Stimulated activated CD8-positive, alpha-beta memory T cell treated with anti-CD3 and anti-CD28 coated beads, Interleukin-4, amount 100 ng/mL, for 1 hour (primary cell): ENCODE measurements around the gene ERC2.

ENCODE experiments used
- DNase-seq, 2 donors: peaks; one replicate each; pipeline ENCODE4 v3.0.0-alpha.2; 2020; ENCODE audit warnings: low read depth in 2 of 2, low spot score in 1 of 2

The ERC2 gene

GRCh38 chr3:56369914-56370313, 98.4 kb downstream of the ERC2 start:
- no peak for DNase-seq

GRCh38 chr3:56368846-56369245, 99.4 kb downstream of the ERC2 start:
- no peak for DNase-seq

GRCh38 chr3:56366641-56367162, 101.6 kb downstream of the ERC2 start:
- no peak for DNase-seq

GRCh38 chr3:56365905-56366640, 102.2 kb downstream of the ERC2 start:
- no peak for DNase-seq

- DNase-seq = no peak
These were observed 103.6 kb downstream of the ERC2 start for GRCh38 chr3:56364665-56365064.

GRCh38 chr3:56363720-56364119, 104.5 kb downstream of the ERC2 start:
- no peak for DNase-seq

GRCh38 chr3:56361731-56362130, 106.5 kb downstream of the ERC2 start:
- no peak for DNase-seq

GRCh38 chr3:56357266-56357665, 111.0 kb downstream of the ERC2 start:
- no peak for DNase-seq

- DNase-seq = no peak
These were observed 111.5 kb downstream of the ERC2 start for GRCh38 chr3:56356808-56357207.

GRCh38 chr3:56355570-56356185, 112.6 kb downstream of the ERC2 start:
- DNase-seq = no peak

GRCh38 chr3:56351537-56351936, 116.7 kb downstream of the ERC2 start:
- no peak for DNase-seq

GRCh38 chr3:56347219-56347871, 120.9 kb downstream of the ERC2 start:
- no peak for DNase-seq

- no peak for DNase-seq
These were observed 125.8 kb downstream of the ERC2 start for GRCh38 chr3:56342475-56342874.

- no peak for DNase-seq
These were observed 128.6 kb downstream of the ERC2 start for GRCh38 chr3:56339671-56340070.

GRCh38 chr3:56339244-56339643, 129.0 kb downstream of the ERC2 start:
- DNase-seq = no peak

GRCh38 chr3:56336023-56336422, 132.2 kb downstream of the ERC2 start:
- no peak for DNase-seq

GRCh38 chr3:56324473-56324872, 143.8 kb downstream of the ERC2 start:
- DNase-seq = no peak

GRCh38 chr3:56323986-56324420, 144.3 kb downstream of the ERC2 start:
- DNase-seq = no peak

- no peak for DNase-seq
These were observed 145.4 kb downstream of the ERC2 start for GRCh38 chr3:56322862-56323261.

GRCh38 chr3:56321892-56322291, 146.4 kb downstream of the ERC2 start:
- DNase-seq = no peak

- no peak for DNase-seq
These were observed 146.9 kb downstream of the ERC2 start for GRCh38 chr3:56321383-56321782.

- DNase-seq = no peak
These were observed 147.4 kb downstream of the ERC2 start for GRCh38 chr3:56320883-56321282.
